Left lung (tissue), 10 donors: ENCODE data around the gene GRIK3. TPM values are rescaled to one million over a fixed set of nuclear protein-coding genes. Genes with fewer than 3 reads are reported as not detected.

Experiments
- ATAC-seq: fragments of 200-7000 bp; cut with Tn5 transposase; one replicate; pipeline ENCODE4 v1.9.1; 2020; ENCODE audit warnings: moderate library complexity
- DNase-seq, 4 donors: peaks; one replicate each; pipeline ENCODE4 v3.0.0-alpha.2; 2013 to 2020
- H3K27ac ChIP-seq, 2 donors: fragments of 200-600 bp; sonication (generic) in 1 of 2; one replicate each; pipeline versions ENCODE4 v1.5.0 to v1.8.0; 2020 to 2021
- H3K27me3 ChIP-seq, 2 donors: fragments of 200-600 bp; sonication (generic) in 1 of 2; one replicate each; pipeline versions ENCODE4 v1.5.0 to v1.8.0; 2020 to 2021
- H3K36me3 ChIP-seq, 2 donors: fragments of 200-600 bp; sonication (generic) in 1 of 2; one replicate each; pipeline versions ENCODE4 v1.5.0 to v1.8.0; 2020 to 2021
- H3K4me1 ChIP-seq, 2 donors: fragments of 200-600 bp; one replicate each; pipeline ENCODE4 v1.8.0; 2021
- H3K4me3 ChIP-seq, 2 donors: fragments of 200-600 bp; sonication (generic) in 1 of 2; one replicate each; pipeline versions ENCODE4 v1.5.0 to v1.8.0; 2020 to 2021; ENCODE audit warnings: mild to moderate bottlenecking in 1 of 2
- H3K9me3 ChIP-seq, 2 donors: fragments of 200-600 bp; sonication (generic) in 1 of 2; one replicate each; pipeline versions ENCODE4 v1.5.0 to v1.8.0; 2020 to 2021
- CTCF ChIP-seq, 2 donors: fragments of 200-600 bp; sonication (generic) in 1 of 2; IDR thresholded peaks; one replicate each; pipeline versions ENCODE4 v1.5.0 to v1.8.0; 2021; ENCODE audit warnings: antibody characterized with exemption in 2 of 2
- intact Hi-C, 2 donors: fragments of 100-400 bp; cut with DNase I; formaldehyde crosslinking; loops; one replicate each; pipeline versions ENCODE4 v1.11.2 to v1.14.2; 2022
- polyA plus RNA-seq, 6 donors: library from polyadenylated mRNA; unstranded; fragments of 120-200 nt; gene quantifications; one replicate each; pipeline ENCODE4 v1.2.1, GENCODE V29; 2013; ENCODE audit not compliant: insufficient read length in 6 of 6
- total RNA-seq, 2 donors: library from RNA; stranded (reverse); fragmentation: NEBNext Ultra II Directional; extraction: Animal tissue kit (Norgen Biotek cat#: 25700); gene quantifications; one replicate each; pipeline ENCODE4 v1.2.1, GENCODE V29; 2021
- donor health status: DM: no; HTN: yes; CAD: no.
- donor health status: DM: no; HTN: no; CAD: no.

The GRIK3 gene
- total and polyA plus RNA-seq, 8 donors: 0.18 to 1.2 (median 0.48) TPM; not detected in 1

DNA sequence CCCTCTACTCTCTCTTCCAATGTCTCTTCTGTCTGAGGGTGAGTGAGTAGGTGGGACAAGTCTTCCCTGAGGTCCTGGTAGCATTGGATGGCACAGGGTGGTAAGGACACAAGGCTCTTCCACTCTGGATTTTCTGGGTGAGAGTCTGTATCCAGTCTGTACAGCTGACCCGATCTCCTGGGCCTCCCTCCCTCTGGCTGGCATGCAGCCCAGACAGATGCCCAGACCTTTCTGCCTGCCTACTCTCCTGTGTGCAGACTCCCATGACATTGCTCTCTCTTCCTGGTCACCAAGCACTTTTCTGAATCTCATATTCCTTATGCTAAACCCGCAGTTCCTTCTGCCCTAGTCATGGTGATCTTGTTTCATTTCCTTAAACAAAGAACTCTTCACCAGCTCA, 100.3 kb downstream of the GRIK3 start:
- Histone ChIP-seq H3K4me3 (no peak overlapping the region), H3K9me3 (no peaks in the 10 kb centered on the region), H3K27me3 (peaks cover 0 to 62% of the 10 kb centered on the region in 2 donors), H3K27ac (no peak overlapping the region), H3K36me3 (no peaks in the 10 kb centered on the region), H3K4me1 (no peaks in the 10 kb centered on the region)
- DNase-seq (no peak), ATAC-seq (no peak)
- TF ChIP-seq CTCF (IDR thresholded peaks at IDR 0.05): no peak
- intact Hi-C loops: no loop called here

- no peak for TF ChIP-seq CTCF (IDR thresholded peaks at IDR 0.05)
- DNase-seq: no peak
- Histone ChIP-seq H3K27ac (no peak overlapping the region), H3K36me3 (no peaks in the 10 kb centered on the region), H3K4me3 (no peak overlapping the region), H3K9me3 (no peaks in the 10 kb centered on the region), H3K27me3 (peaks cover 0 to 21% of the 10 kb centered on the region in 2 donors), H3K4me1 (no peaks in the 10 kb centered on the region)
- intact Hi-C loops: no loop called here
- no peak for ATAC-seq
These were observed 106.5 kb downstream of the GRIK3 start for GRCh38 chr1:36927826-36928225.

DNA sequence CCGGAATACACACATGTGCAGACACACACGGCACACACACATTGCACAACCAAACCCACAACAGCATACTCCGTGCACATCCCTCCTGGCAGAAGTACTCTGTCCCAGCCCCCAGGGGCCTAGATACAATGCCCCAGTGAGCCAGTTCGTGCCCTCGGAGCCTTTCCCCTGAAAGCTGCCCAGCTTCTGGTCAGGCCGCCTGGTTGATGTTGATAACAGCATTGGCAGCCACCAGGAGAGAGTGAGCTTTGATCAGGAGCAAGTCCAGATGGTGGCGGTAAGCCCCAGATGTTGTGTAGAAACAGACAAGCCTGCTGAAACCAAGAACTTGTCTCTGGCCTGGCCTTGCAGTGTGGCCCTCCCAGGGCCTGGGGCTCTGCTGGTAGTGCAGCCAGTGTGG, 109.1 kb downstream of the GRIK3 start:
- no peak for ATAC-seq
- peaks cover 0 to 30% of the 10 kb centered on the region in 2 donors for H3K27me3 ChIP-seq
- intact Hi-C loops: no loop called here

DNA sequence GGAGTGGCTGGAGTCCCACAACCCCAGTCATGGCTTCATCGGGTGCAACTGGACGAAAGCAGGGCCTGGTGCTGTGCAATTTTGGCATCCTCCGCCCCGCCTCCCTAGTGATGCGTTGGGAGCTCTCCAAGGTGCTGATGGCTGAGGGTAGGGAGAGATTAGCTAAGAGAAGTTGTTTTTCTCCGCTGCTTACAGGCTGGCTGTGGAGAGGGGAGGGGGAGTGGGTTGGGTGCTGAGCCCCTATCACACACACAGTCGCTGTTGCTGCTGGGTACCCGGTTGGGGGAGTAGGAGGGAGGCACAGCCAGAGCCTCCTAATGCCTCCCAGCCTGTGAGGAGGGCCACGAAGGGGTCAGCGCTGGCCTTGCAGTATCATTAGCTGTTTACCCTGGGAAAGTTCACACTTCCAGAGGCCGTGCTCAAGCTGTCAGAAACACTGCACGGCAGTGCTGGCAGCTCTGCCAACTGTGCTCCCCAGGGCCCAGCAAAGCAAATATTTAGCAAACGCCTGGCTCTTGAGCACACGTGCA, 110.0 kb downstream of the GRIK3 start:
- Histone ChIP-seq H3K4me3 (no peak overlapping the region), H3K36me3 (no peaks in the 10 kb centered on the region), H3K27ac (no peak overlapping the region), H3K27me3 (peaks cover 0 to 36% of the 10 kb centered on the region in 2 donors), H3K9me3 (no peaks in the 10 kb centered on the region), H3K4me1 (no peaks in the 10 kb centered on the region)
- peak; percentile 78 for ATAC-seq
- peak in 2 of 4 donors; percentile 72 to 76 for DNase-seq
- intact Hi-C loops: no loop called here
- TF ChIP-seq CTCF (IDR thresholded peaks at IDR 0.05): no peak

More for the DNA sequence above, 109.1 kb downstream of the GRIK3 start:
- DNase-seq: no peak
- H3K9me3 ChIP-seq: no peaks in the 10 kb centered on the region
- no peak for TF ChIP-seq CTCF (IDR thresholded peaks at IDR 0.05)
- no peaks in the 10 kb centered on the region for H3K36me3 ChIP-seq
- no peak overlapping the region for H3K27ac ChIP-seq
- H3K4me1 ChIP-seq: no peaks in the 10 kb centered on the region
- H3K4me3 ChIP-seq: no peak overlapping the region

DNA sequence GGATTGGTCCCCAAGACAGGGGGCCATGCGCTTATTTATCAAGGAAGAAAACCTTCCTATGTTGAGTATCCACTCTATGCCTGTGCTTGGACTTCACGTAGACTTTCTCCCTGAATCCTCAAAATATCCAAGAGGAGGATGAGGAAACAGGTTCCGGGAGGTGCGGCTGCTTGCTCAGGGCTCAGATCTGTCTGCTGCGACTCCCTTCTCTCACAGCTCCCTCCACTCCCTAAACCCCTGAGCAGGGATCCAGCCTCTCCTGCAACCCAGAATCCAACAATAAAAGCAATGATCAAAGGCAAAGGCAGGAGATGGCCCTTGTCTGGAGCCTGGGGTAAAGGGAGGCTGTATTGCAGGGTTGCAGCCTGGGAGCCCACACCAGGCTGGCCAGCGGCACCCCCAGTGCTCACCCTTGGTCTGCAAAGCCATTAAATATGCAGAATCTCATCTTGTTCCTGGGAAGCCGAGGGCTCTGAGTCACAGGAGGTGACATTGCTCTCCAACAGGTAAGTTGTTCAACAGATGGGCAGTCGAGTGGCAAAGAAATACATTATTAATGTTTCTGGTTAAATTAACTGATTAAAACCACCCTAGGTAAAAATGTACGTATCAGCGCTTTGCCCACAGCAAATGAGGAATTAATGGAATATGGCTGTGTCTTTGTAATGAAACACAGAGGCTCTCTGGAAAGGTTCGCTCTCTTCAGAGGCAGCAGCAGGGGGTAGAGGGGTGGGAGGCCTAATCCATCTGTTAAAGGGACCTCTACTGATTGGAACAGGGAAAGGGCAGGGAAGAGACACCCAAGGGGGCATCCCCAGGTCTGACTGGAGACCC, 111.5 kb downstream of the GRIK3 start:
- TF ChIP-seq CTCF (IDR thresholded peaks at IDR 0.05): no peak
- H3K27ac ChIP-seq: no peak overlapping the region
- H3K9me3 ChIP-seq: no peaks in the 10 kb centered on the region
- H3K4me1 ChIP-seq: no peaks in the 10 kb centered on the region
- no peak for DNase-seq
- no peak for ATAC-seq
- H3K4me3 ChIP-seq: no peak overlapping the region
- no peaks in the 10 kb centered on the region for H3K36me3 ChIP-seq
- H3K27me3 ChIP-seq: peaks cover 0 to 34% of the 10 kb centered on the region in 2 donors
- intact Hi-C loops: no loop called here
